GM12878 (cell line): Measurements from ENCODE around the gene SNX15. TPM values are rescaled to one million over a fixed set of nuclear protein-coding genes. Genes with fewer than 3 reads are reported as not detected.

ENCODE experiments used
- BRCA1 ChIP-seq: IDR thresholded peaks from 2 replicates; pipeline ENCODE4 v1.6.1; 2011; ENCODE audit warnings: low read depth, low read length, improper control_type of control experiment
- CBFB ChIP-seq: IDR thresholded peaks from 2 replicates; pipeline ENCODE4 v1.6.1; 2016; ENCODE audit warnings: antibody characterized with exemption, low read depth
- CHD1 ChIP-seq: IDR thresholded peaks from 2 replicates; pipeline ENCODE4 v1.6.1; 2012; ENCODE audit warnings: low read depth, low read length, improper control_type of control experiment
- E4F1 ChIP-seq: fragments of 450-650 bp; IDR thresholded peaks from 2 replicates; pipeline ENCODE4 v1.6.1; 2018; ENCODE audit warnings: borderline replicate concordance, mild to moderate bottlenecking; ENCODE audit not compliant: partially characterized antibody
- EZH2 ChIP-seq: IDR thresholded peaks from 2 replicates; pipeline ENCODE4 v1.6.1; 2012; ENCODE audit warnings: low read depth, mild to moderate bottlenecking, control low read depth, inconsistent platforms, low read length, borderline replicate concordance; ENCODE audit not compliant: control insufficient read depth
- HDAC6 ChIP-seq: fragments of 200-600 bp; sonication (generic); IDR thresholded peaks from one replicate; pipeline ENCODE4 v1.8.0; 2017; ENCODE audit warnings: antibody characterized with exemption; ENCODE audit not compliant: unreplicated experiment
- HDGF ChIP-seq: fragments of 450-650 bp; IDR thresholded peaks from 2 replicates; pipeline ENCODE4 v1.6.1; 2016; ENCODE audit warnings: antibody characterized with exemption
- HSF1 ChIP-seq: fragments of 150-350 bp; IDR thresholded peaks from 2 replicates; pipeline ENCODE4 v1.6.1; 2014; ENCODE audit warnings: mild to moderate bottlenecking, low read depth, low read length
- MYB ChIP-seq: fragments of 150-350 bp; IDR thresholded peaks from 2 replicates; pipeline ENCODE4 v1.6.1; 2014; ENCODE audit warnings: mild to moderate bottlenecking, low read depth, low read length, borderline replicate concordance
- NFIC ChIP-seq: IDR thresholded peaks from 2 replicates; pipeline ENCODE4 v1.6.1; 2012; ENCODE audit warnings: low read depth, mild to moderate bottlenecking, inconsistent platforms, low read length, moderate library complexity
- NR2F1 ChIP-seq: fragments of 450-650 bp; conservative IDR thresholded peaks from 2 replicates; pipeline ENCODE4 v1.6.1; 2017; ENCODE audit warnings: mild to moderate bottlenecking
- PAX8 ChIP-seq: fragments of 450-650 bp; IDR thresholded peaks from 2 replicates; pipeline ENCODE4 v1.6.1; 2017; ENCODE audit warnings: mild to moderate bottlenecking, moderate library complexity
- SREBF1 ChIP-seq: IDR thresholded peaks from 2 replicates; pipeline ENCODE4 v1.6.1; 2012; ENCODE audit warnings: mild to moderate bottlenecking, low read length
- USF1 ChIP-seq: IDR thresholded peaks from 2 replicates; pipeline ENCODE4 v1.6.1; 2011; ENCODE audit warnings: borderline replicate concordance, low read depth, mild to moderate bottlenecking, moderate library complexity, mixed read lengths, low read length; ENCODE audit not compliant: insufficient read depth; ENCODE audit errors: extremely low read length
- ZSCAN29 ChIP-seq: fragments of 450-650 bp; IDR thresholded peaks from 2 replicates; pipeline ENCODE4 v1.6.1; 2017; ENCODE audit warnings: mild to moderate bottlenecking, moderate library complexity
- polyA plus RNA-seq, 11 experiments: library from polyadenylated mRNA; depleted of rRNA in 4 of 11; unstranded in 6 of 11; stranded (reverse) in 5 of 11; fragments of >200 nt; fragmentation: Nextera tagmentation in 4 of 11; fragmentation: Illumina TruSeq in 1 of 11; extraction: Ambion mirVana in 4 of 11; extraction: Trizol in 1 of 11; gene quantifications; 1 replicate in 1 of 11; 2 replicates in 10 of 11; pipeline versions ENCODE4 v1.2.1 to v1.2.3, GENCODE V29; 2011 to 2016; ENCODE audit warnings: inconsistent platforms in 2 of 11, missing spikeins in 2 of 11, low read depth in 1 of 11
- total RNA-seq, 4 experiments: library from RNA; depleted of rRNA in 3 of 4; stranded (reverse); fragments of >200 nt in 3 of 4; fragmentation: Illumina TruSeq in 1 of 4; extraction: Trizol in 1 of 4; gene quantifications; 2 replicates each; pipeline versions ENCODE4 v1.2.1 to v1.2.3, GENCODE V29; 2013 to 2021
- TF ChIP-seq, protein P1 (sequence below): IDR thresholded peaks from 2 replicates; pipeline ENCODE4 v1.6.1; 2012; ENCODE audit warnings: low read depth, low read length, improper control_type of control experiment
- TF ChIP-seq, protein P2 (sequence below): fragments of 450-650 bp; IDR thresholded peaks from 2 replicates; pipeline ENCODE4 v1.6.1; 2017; ENCODE audit warnings: mild to moderate bottlenecking, moderate library complexity
- TF ChIP-seq, protein P3 (sequence below): IDR thresholded peaks from 2 replicates; pipeline ENCODE4 v1.6.1; 2012; ENCODE audit warnings: low read length, inconsistent platforms

SNX15 gene
- total and polyA plus RNA-seq, 10 of the 15 experiments (the other 5 are each of a cell fraction or from before 2014, with no cell fraction given), result 2.4 to 24.0 (median 16.1) TPM

- TF ChIP-seq, protein P1, sequence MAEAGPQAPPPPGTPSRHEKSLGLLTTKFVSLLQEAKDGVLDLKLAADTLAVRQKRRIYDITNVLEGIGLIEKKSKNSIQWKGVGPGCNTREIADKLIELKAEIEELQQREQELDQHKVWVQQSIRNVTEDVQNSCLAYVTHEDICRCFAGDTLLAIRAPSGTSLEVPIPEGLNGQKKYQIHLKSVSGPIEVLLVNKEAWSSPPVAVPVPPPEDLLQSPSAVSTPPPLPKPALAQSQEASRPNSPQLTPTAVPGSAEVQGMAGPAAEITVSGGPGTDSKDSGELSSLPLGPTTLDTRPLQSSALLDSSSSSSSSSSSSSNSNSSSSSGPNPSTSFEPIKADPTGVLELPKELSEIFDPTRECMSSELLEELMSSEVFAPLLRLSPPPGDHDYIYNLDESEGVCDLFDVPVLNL, result no peak
- TF ChIP-seq ZSCAN29 (no peak), CBFB (no peak), BRCA1 (no peak), USF1 (no peak), NR2F1 (peak; percentile 53; the same call in 1 of the 2 replicates), PAX8 (no peak), CHD1 (no peak), E4F1 (no peak), HSF1 (no peak), HDGF (no peak), SREBF1 (no peak), HDAC6 (no peak), NFIC (no peak), EZH2 (no peak), MYB (no peak)
- TF ChIP-seq, protein P2, sequence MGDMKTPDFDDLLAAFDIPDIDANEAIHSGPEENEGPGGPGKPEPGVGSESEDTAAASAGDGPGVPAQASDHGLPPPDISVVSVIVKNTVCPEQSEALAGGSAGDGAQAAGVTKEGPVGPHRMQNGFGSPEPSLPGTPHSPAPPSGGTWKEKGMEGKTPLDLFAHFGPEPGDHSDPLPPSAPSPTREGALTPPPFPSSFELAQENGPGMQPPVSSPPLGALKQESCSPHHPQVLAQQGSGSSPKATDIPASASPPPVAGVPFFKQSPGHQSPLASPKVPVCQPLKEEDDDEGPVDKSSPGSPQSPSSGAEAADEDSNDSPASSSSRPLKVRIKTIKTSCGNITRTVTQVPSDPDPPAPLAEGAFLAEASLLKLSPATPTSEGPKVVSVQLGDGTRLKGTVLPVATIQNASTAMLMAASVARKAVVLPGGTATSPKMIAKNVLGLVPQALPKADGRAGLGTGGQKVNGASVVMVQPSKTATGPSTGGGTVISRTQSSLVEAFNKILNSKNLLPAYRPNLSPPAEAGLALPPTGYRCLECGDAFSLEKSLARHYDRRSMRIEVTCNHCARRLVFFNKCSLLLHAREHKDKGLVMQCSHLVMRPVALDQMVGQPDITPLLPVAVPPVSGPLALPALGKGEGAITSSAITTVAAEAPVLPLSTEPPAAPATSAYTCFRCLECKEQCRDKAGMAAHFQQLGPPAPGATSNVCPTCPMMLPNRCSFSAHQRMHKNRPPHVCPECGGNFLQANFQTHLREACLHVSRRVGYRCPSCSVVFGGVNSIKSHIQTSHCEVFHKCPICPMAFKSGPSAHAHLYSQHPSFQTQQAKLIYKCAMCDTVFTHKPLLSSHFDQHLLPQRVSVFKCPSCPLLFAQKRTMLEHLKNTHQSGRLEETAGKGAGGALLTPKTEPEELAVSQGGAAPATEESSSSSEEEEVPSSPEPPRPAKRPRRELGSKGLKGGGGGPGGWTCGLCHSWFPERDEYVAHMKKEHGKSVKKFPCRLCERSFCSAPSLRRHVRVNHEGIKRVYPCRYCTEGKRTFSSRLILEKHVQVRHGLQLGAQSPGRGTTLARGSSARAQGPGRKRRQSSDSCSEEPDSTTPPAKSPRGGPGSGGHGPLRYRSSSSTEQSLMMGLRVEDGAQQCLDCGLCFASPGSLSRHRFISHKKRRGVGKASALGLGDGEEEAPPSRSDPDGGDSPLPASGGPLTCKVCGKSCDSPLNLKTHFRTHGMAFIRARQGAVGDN, result peak; percentile 86
- TF ChIP-seq, protein P3, sequence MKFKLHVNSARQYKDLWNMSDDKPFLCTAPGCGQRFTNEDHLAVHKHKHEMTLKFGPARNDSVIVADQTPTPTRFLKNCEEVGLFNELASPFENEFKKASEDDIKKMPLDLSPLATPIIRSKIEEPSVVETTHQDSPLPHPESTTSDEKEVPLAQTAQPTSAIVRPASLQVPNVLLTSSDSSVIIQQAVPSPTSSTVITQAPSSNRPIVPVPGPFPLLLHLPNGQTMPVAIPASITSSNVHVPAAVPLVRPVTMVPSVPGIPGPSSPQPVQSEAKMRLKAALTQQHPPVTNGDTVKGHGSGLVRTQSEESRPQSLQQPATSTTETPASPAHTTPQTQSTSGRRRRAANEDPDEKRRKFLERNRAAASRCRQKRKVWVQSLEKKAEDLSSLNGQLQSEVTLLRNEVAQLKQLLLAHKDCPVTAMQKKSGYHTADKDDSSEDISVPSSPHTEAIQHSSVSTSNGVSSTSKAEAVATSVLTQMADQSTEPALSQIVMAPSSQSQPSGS, result no peak
These were observed 40.2 kb downstream of the SNX15 start (continued) for GRCh38 chr11:65067446-65067845.
